GM12878 (cell line): ENCODE data around the gene ZNF804B.

Source experiments
- CEBPZ ChIP-seq: fragments of 150-350 bp; IDR thresholded peaks from 2 replicates; pipeline ENCODE4 v1.6.1; 2016; ENCODE audit warnings: low read depth, low read length
- CHD1 ChIP-seq: IDR thresholded peaks from 2 replicates; pipeline ENCODE4 v1.6.1; 2012; ENCODE audit warnings: low read depth, low read length, improper control_type of control experiment
- CHD2 ChIP-seq: IDR thresholded peaks from 2 replicates; pipeline ENCODE4 v1.6.1; 2011; ENCODE audit warnings: low read depth, low read length, improper control_type of control experiment, borderline replicate concordance
- CTCF ChIP-seq, 3 experiments: IDR thresholded peaks in 2 of 3; conservative IDR thresholded peaks in 1 of 3; 2 replicates each; pipeline ENCODE4 v1.5.1; 2011; ENCODE audit warnings: low read depth in 3 of 3, low read length in 3 of 3, mild to moderate bottlenecking in 3 of 3, control low read depth in 2 of 3, moderate library complexity in 2 of 3, inconsistent platforms in 1 of 3, mixed read lengths in 1 of 3; ENCODE audit not compliant: control insufficient read depth in 2 of 3, insufficient read depth in 1 of 3; ENCODE audit errors: extremely low read depth in 1 of 3
- EP300 ChIP-seq, 2 experiments: fragments of 150-350 bp in 1 of 2; IDR thresholded peaks; 2 replicates each; pipeline ENCODE4 v1.6.1; 2011 to 2012; ENCODE audit warnings: low read depth in 2 of 2, low read length in 2 of 2, borderline replicate concordance in 1 of 2, improper control_type of control experiment in 1 of 2, inconsistent platforms in 1 of 2; ENCODE audit not compliant: control insufficient read depth in 1 of 2
- MXI1 ChIP-seq: fragments of 150-350 bp; IDR thresholded peaks from 2 replicates; pipeline ENCODE4 v1.6.1; 2011; ENCODE audit warnings: low read depth, mild to moderate bottlenecking, inconsistent platforms, low read length, improper control_type of control experiment
- RAD21 ChIP-seq: IDR thresholded peaks from 2 replicates; pipeline ENCODE4 v1.6.1; 2011; ENCODE audit warnings: mild to moderate bottlenecking, low read depth, low read length, moderate library complexity; ENCODE audit not compliant: insufficient read depth
- REST ChIP-seq: IDR thresholded peaks from 2 replicates; pipeline ENCODE4 v1.6.1; 2012; ENCODE audit warnings: mild to moderate bottlenecking, low read depth, low read length
- RFX5 ChIP-seq: IDR thresholded peaks from 2 replicates; pipeline ENCODE4 v1.6.1; 2011; ENCODE audit warnings: low read depth, low read length, improper control_type of control experiment
- SUZ12 ChIP-seq: fragments of 200-600 bp; sonication (generic); IDR thresholded peaks from one replicate; pipeline ENCODE4 v1.6.1; 2018; ENCODE audit warnings: antibody characterized with exemption, mild to moderate bottlenecking; ENCODE audit not compliant: unreplicated experiment
- ZBTB33 ChIP-seq: fragments of 450-650 bp; IDR thresholded peaks from 2 replicates; pipeline ENCODE4 v1.6.1; 2017; ENCODE audit warnings: mild to moderate bottlenecking
- ZZZ3 ChIP-seq: IDR thresholded peaks from 2 replicates; pipeline ENCODE4 v1.6.1; 2011; ENCODE audit warnings: low read depth; ENCODE audit not compliant: control insufficient read depth, insufficient read length

- no peak for TF ChIP-seq CHD1
- no peak for TF ChIP-seq CEBPZ
- no peak for TF ChIP-seq REST
- TF ChIP-seq MXI1, result no peak
- TF ChIP-seq ZZZ3, result no peak
- no peak for TF ChIP-seq CTCF (IDR thresholded peaks at IDR 0.05 in 2 of 3, conservative IDR thresholded peaks at IDR 0.05 in 1 of 3; ENCODE audit: control insufficient read depth in 2 of 3, extremely low read depth in 1 of 3, insufficient read depth in 1 of 3, low read depth in 3 of 3, low read length in 3 of 3)
- TF ChIP-seq ZBTB33, result no peak
- TF ChIP-seq EP300 (IDR thresholded peaks at IDR 0.05; ENCODE audit: borderline replicate concordance in 1 of 2, control insufficient read depth in 1 of 2, low read depth in 2 of 2, low read length in 2 of 2), result no peak
- TF ChIP-seq RFX5, result no peak
- no peak for TF ChIP-seq SUZ12
- TF ChIP-seq RAD21, result no peak
- no peak for TF ChIP-seq CHD2
Measured at GRCh38 chr7:88885131-88885530, 125.6 kb downstream of the ZNF804B start.
